Measurements from ENCODE around the gene MBTPS1. TPM values are rescaled to one million over a fixed set of nuclear protein-coding genes. Genes with fewer than 3 reads are reported as not detected.

The MBTPS1 gene
- total RNA-seq, 5 donors from 2014 or later (not counting 1 experiment from before 2014, with no cell fraction given) = 122 to 142 (median 131) TPM

- H3K4me3 Mint-ChIP-seq = no peak overlapping the region
- CTCF ChIA-PET = interaction anchor here in 1 of 2 donors (0.7 kb wide), 1 partner anchor 15 kb away, joined by 3 read pairs; no protein-coding TSS in a partner anchor
- no peaks in the 10 kb centered on the region for H3K4me1 Mint-ChIP-seq
Observed at GRCh38 chr16:84052071-84052622, 64.6 kb downstream of the MBTPS1 start.

GRCh38 chr16:84050316-84050715 lies 66.4 kb downstream of the MBTPS1 start:
- Histone ChIP-seq H3K9me3 (no peaks in the 10 kb centered on the region), H3K36me3 (ENCODE audit: control insufficient read depth in 2 of 2, extremely low read depth in 1 of 2, insufficient read depth in 1 of 2, low read length in 1 of 2) (peaks cover 29 to 50% of the 10 kb centered on the region in 2 donors), H3K27me3 (replicated peaks in 1 of 2; ENCODE audit: control insufficient read depth in 2 of 2, extremely low read depth in 1 of 2, insufficient read depth in 2 of 2, low read length in 1 of 2) (peaks cover 0 to 2% of the 10 kb centered on the region in 2 experiments), H3K4me3 (ENCODE audit: control insufficient read depth in 1 of 2, extremely low read depth in 1 of 2, low read length in 1 of 2) (no peak overlapping the region), H3K4me1 (ENCODE audit: control insufficient read depth in 1 of 2, extremely low read depth in 1 of 2, insufficient read depth in 2 of 2, low read length in 2 of 2) (no peaks in the 10 kb centered on the region), H3K27ac (ENCODE audit: low read length) (no peak overlapping the region)
- ATAC-seq (replicated peaks in 1 of 4) (no peak), DNase-seq (no peak)
- POLR2A ChIA-PET = no interaction called here
- H3K4me1 Mint-ChIP-seq = no peaks in the 10 kb centered on the region
- peaks cover 41% of the 10 kb centered on the region for H3K36me3 Mint-ChIP-seq
- no peak overlapping the region for H3K4me3 Mint-ChIP-seq
- no peak overlapping the region for H3K27ac Mint-ChIP-seq
- CTCF ChIA-PET = interaction anchor here in 1 of 2 donors (0.6 kb wide), 1 partner anchor 11 kb away, joined by 5 read pairs; no protein-coding TSS in a partner anchor
- WGBS (ENCODE audit: insufficient coverage) = 93% methylated on average over 9 of the region's 9 CpGs
- no peaks in the 10 kb centered on the region for H3K9me3 Mint-ChIP-seq
- no peaks in the 10 kb centered on the region for H3K27me3 Mint-ChIP-seq

More at GRCh38 chr16:84052071-84052622, 64.6 kb downstream of the MBTPS1 start:
- Mint-ChIP-seq H3K9me3 (no peaks in the 10 kb centered on the region), H3K27me3 (no peaks in the 10 kb centered on the region), H3K36me3 (peaks cover 55% of the 10 kb centered on the region), H3K27ac (no peak overlapping the region)
- Histone ChIP-seq H3K27ac (ENCODE audit: low read length) (no peak overlapping the region), H3K4me3 (ENCODE audit: control insufficient read depth in 1 of 2, extremely low read depth in 1 of 2, low read length in 1 of 2) (no peak overlapping the region), H3K27me3 (replicated peaks in 1 of 2; ENCODE audit: control insufficient read depth in 2 of 2, extremely low read depth in 1 of 2, insufficient read depth in 2 of 2, low read length in 1 of 2) (no peaks in the 10 kb centered on the region), H3K4me1 (ENCODE audit: control insufficient read depth in 1 of 2, extremely low read depth in 1 of 2, insufficient read depth in 2 of 2, low read length in 2 of 2) (no peaks in the 10 kb centered on the region), H3K9me3 (no peaks in the 10 kb centered on the region), H3K36me3 (ENCODE audit: control insufficient read depth in 2 of 2, extremely low read depth in 1 of 2, insufficient read depth in 1 of 2, low read length in 1 of 2) (peaks cover 45 to 68% of the 10 kb centered on the region in 2 donors)
- 93% methylated on average over 21 of the region's 27 CpGs for WGBS (ENCODE audit: insufficient coverage)
- POLR2A ChIA-PET = no interaction called here
- ATAC-seq (replicated peaks in 1 of 4) (no peak), DNase-seq (no peak)

GRCh38 chr16:84049403-84050060 lies 67.2 kb downstream of the MBTPS1 start:
- Histone ChIP-seq H3K36me3 (ENCODE audit: control insufficient read depth in 2 of 2, extremely low read depth in 1 of 2, insufficient read depth in 1 of 2, low read length in 1 of 2) (peaks cover 21 to 42% of the 10 kb centered on the region in 2 donors), H3K27me3 (replicated peaks in 1 of 2; ENCODE audit: control insufficient read depth in 2 of 2, extremely low read depth in 1 of 2, insufficient read depth in 2 of 2, low read length in 1 of 2) (peaks cover 0 to 6% of the 10 kb centered on the region in 2 experiments), H3K9me3 (no peaks in the 10 kb centered on the region), H3K4me1 (ENCODE audit: control insufficient read depth in 1 of 2, extremely low read depth in 1 of 2, insufficient read depth in 2 of 2, low read length in 2 of 2) (no peaks in the 10 kb centered on the region), H3K27ac (ENCODE audit: low read length) (no peak overlapping the region), H3K4me3 (ENCODE audit: control insufficient read depth in 1 of 2, extremely low read depth in 1 of 2, low read length in 1 of 2) (no peak overlapping the region)
- POLR2A ChIA-PET = no interaction called here
- 86% methylated on average over 13 of the region's 13 CpGs for WGBS (ENCODE audit: insufficient coverage)
- CTCF ChIA-PET = no interaction called here
- DNase-seq (no peak), ATAC-seq (replicated peaks in 1 of 4) (no peak)
- H3K36me3 Mint-ChIP-seq = peaks cover 35% of the 10 kb centered on the region
- H3K4me3 Mint-ChIP-seq = no peak overlapping the region
- H3K4me1 Mint-ChIP-seq = no peaks in the 10 kb centered on the region
- H3K27ac Mint-ChIP-seq = no peak overlapping the region
- peaks cover under 1 to 4% of the 10 kb centered on the region in 2 donors for H3K27me3 Mint-ChIP-seq
- H3K9me3 Mint-ChIP-seq = no peaks in the 10 kb centered on the region

- no peak for DNase-seq
- no peak for ATAC-seq (replicated peaks in 1 of 4)
- Histone ChIP-seq H3K4me3 (ENCODE audit: control insufficient read depth in 1 of 2, extremely low read depth in 1 of 2, low read length in 1 of 2) (no peak overlapping the region), H3K9me3 (no peaks in the 10 kb centered on the region), H3K4me1 (ENCODE audit: control insufficient read depth in 1 of 2, extremely low read depth in 1 of 2, insufficient read depth in 2 of 2, low read length in 2 of 2) (no peaks in the 10 kb centered on the region), H3K27ac (ENCODE audit: low read length) (no peak overlapping the region), H3K27me3 (replicated peaks in 1 of 2; ENCODE audit: control insufficient read depth in 2 of 2, extremely low read depth in 1 of 2, insufficient read depth in 2 of 2, low read length in 1 of 2) (peaks cover 0 to 11% of the 10 kb centered on the region in 2 experiments), H3K36me3 (ENCODE audit: control insufficient read depth in 2 of 2, extremely low read depth in 1 of 2, insufficient read depth in 1 of 2, low read length in 1 of 2) (peaks cover 14 to 36% of the 10 kb centered on the region in 2 donors)
- POLR2A ChIA-PET = no interaction called here
- H3K4me3 Mint-ChIP-seq = no peak overlapping the region
- H3K36me3 Mint-ChIP-seq = peaks cover 28% of the 10 kb centered on the region
- peaks cover under 1 to 3% (median 1%) of the 10 kb centered on the region in 3 donors for H3K4me1 Mint-ChIP-seq
- no peaks in the 10 kb centered on the region for H3K9me3 Mint-ChIP-seq
- 84% methylated on average over 10 of the region's 13 CpGs for WGBS (ENCODE audit: insufficient coverage)
- no peak overlapping the region for H3K27ac Mint-ChIP-seq
- peaks cover 6 to 10% of the 10 kb centered on the region in 2 donors for H3K27me3 Mint-ChIP-seq
- CTCF ChIA-PET = no interaction called here
Observed at GRCh38 chr16:84048871-84049270, 67.9 kb downstream of the MBTPS1 start.

- DNase-seq = no peak
- Histone ChIP-seq H3K36me3 (ENCODE audit: control insufficient read depth in 2 of 2, extremely low read depth in 1 of 2, insufficient read depth in 1 of 2, low read length in 1 of 2) (peaks cover 12 to 30% of the 10 kb centered on the region in 2 donors), H3K27ac (ENCODE audit: low read length) (no peak overlapping the region), H3K4me1 (ENCODE audit: control insufficient read depth in 1 of 2, extremely low read depth in 1 of 2, insufficient read depth in 2 of 2, low read length in 2 of 2) (peaks cover 0 to 2% of the 10 kb centered on the region in 2 experiments), H3K4me3 (ENCODE audit: control insufficient read depth in 1 of 2, extremely low read depth in 1 of 2, low read length in 1 of 2) (no peak overlapping the region), H3K27me3 (replicated peaks in 1 of 2; ENCODE audit: control insufficient read depth in 2 of 2, extremely low read depth in 1 of 2, insufficient read depth in 2 of 2, low read length in 1 of 2) (peaks cover 0 to 17% of the 10 kb centered on the region in 2 experiments), H3K9me3 (no peaks in the 10 kb centered on the region)
- WGBS (ENCODE audit: insufficient coverage) = 92% methylated on average over 6 of the region's 7 CpGs
- Mint-ChIP-seq H3K27ac (no peak overlapping the region), H3K36me3 (peaks cover 23% of the 10 kb centered on the region), H3K27me3 (peaks cover 12 to 15% of the 10 kb centered on the region in 2 donors), H3K4me1 (peaks cover 2 to 8% (median 5%) of the 10 kb centered on the region in 3 donors), H3K9me3 (no peaks in the 10 kb centered on the region), H3K4me3 (no peak overlapping the region)
- CTCF ChIA-PET = no interaction called here
- ATAC-seq (replicated peaks in 1 of 4) = no peak
- POLR2A ChIA-PET = interaction anchor here in 1 of 2 donors (0.5 kb wide), 1 partner anchor 10 kb away, joined by 3 read pairs; no protein-coding TSS in a partner anchor
Observed at GRCh38 chr16:84048270-84048669, 68.5 kb downstream of the MBTPS1 start.

GRCh38 chr16:84047626-84048025 lies 69.1 kb downstream of the MBTPS1 start:
- peaks cover 11 to 24% of the 10 kb centered on the region in 2 donors for H3K36me3 ChIP-seq (ENCODE audit: control insufficient read depth in 2 of 2, extremely low read depth in 1 of 2, insufficient read depth in 1 of 2, low read length in 1 of 2)
- ChIA-PET POLR2A (interaction anchor here in 1 of 2 donors (0.5 kb wide), 1 partner anchor 10 kb away, joined by 3 read pairs; no protein-coding TSS in a partner anchor), CTCF (no interaction called here)
- Mint-ChIP-seq H3K36me3 (peaks cover 17% of the 10 kb centered on the region), H3K27ac (no peak overlapping the region), H3K4me3 (no peak overlapping the region), H3K9me3 (no peaks in the 10 kb centered on the region), H3K4me1 (peaks cover 2 to 8% (median 5%) of the 10 kb centered on the region in 3 donors), H3K27me3 (peaks cover 13 to 15% of the 10 kb centered on the region in 2 donors)
- no peaks in the 10 kb centered on the region for H3K9me3 ChIP-seq
- peaks cover 0 to 3% of the 10 kb centered on the region in 2 experiments for H3K4me1 ChIP-seq (ENCODE audit: control insufficient read depth in 1 of 2, extremely low read depth in 1 of 2, insufficient read depth in 2 of 2, low read length in 2 of 2)
- no peak overlapping the region for H3K4me3 ChIP-seq (ENCODE audit: control insufficient read depth in 1 of 2, extremely low read depth in 1 of 2, low read length in 1 of 2)
- H3K27me3 ChIP-seq (replicated peaks in 1 of 2; ENCODE audit: control insufficient read depth in 2 of 2, extremely low read depth in 1 of 2, insufficient read depth in 2 of 2, low read length in 1 of 2) = peaks cover 3 to 23% of the 10 kb centered on the region in 2 experiments
- 90% methylated on average over 2 of the region's 6 CpGs for WGBS (ENCODE audit: insufficient coverage)
- no peak for DNase-seq
- ATAC-seq (replicated peaks in 1 of 4) = no peak
- H3K27ac ChIP-seq (ENCODE audit: low read length) = no peak overlapping the region

Data from T-cell (primary cell).